ENCODE results near the gene TBC1D22A. TPM values are rescaled to one million over a fixed set of nuclear protein-coding genes. Genes with fewer than 3 reads are reported as not detected.

TBC1D22A gene
- total RNA-seq, 4 donors from 2014 or later, result 15.6 to 21.7 (median 20.5) TPM

- no peak for DNase-seq
- intact Hi-C loops (cut with DNase I), result no loop called here
- no peak overlapping the region for H3K27ac ChIP-seq
- TF ChIP-seq POLR2A (IDR thresholded peaks at IDR 0.05) (no peak), CTCF (IDR thresholded peaks at IDR 0.05) (no peak)
- H3K9me3 ChIP-seq, result no peaks in the 10 kb centered on the region
- 79 to 86% methylated on average over 5 to 8 of the region's 9 CpGs for WGBS, 2 donors
- H3K36me3 ChIP-seq, result no peaks in the 10 kb centered on the region
- peaks cover 0 to 25% (median 0%) of the 10 kb centered on the region in 4 donors for H3K27me3 ChIP-seq
- peaks cover 0 to 9% (median 0%) of the 10 kb centered on the region in 3 donors for H3K4me1 ChIP-seq
- H3K4me3 ChIP-seq, result no peak overlapping the region
Measured at GRCh38 chr22:47195156-47195483, 432.7 kb downstream of the TBC1D22A start.

GRCh38 chr22:47195484-47196165 is 433.2 kb downstream of the TBC1D22A start:
- peaks cover 0 to 30% (median 0%) of the 10 kb centered on the region in 4 donors for H3K27me3 ChIP-seq
- TF ChIP-seq POLR2A (IDR thresholded peaks at IDR 0.05), result no peak
- TF ChIP-seq CTCF (IDR thresholded peaks at IDR 0.05), result no peak
- H3K9me3 ChIP-seq, result no peaks in the 10 kb centered on the region
- 41 to 58% methylated on average over 8 to 9 of the region's 15 CpGs for WGBS, 2 donors
- peaks cover 0 to 9% (median 0%) of the 10 kb centered on the region in 3 donors for H3K4me1 ChIP-seq
- no peak for DNase-seq
- no peaks in the 10 kb centered on the region for H3K36me3 ChIP-seq
- H3K27ac ChIP-seq, result no peak overlapping the region
- no peak overlapping the region for H3K4me3 ChIP-seq
- intact Hi-C loops (cut with DNase I), result no loop called here

- Histone ChIP-seq H3K4me3 (no peak overlapping the region), H3K36me3 (no peaks in the 10 kb centered on the region), H3K4me1 (peaks cover 0 to 9% (median 0%) of the 10 kb centered on the region in 3 donors), H3K9me3 (no peaks in the 10 kb centered on the region), H3K27ac (no peak overlapping the region), H3K27me3 (peaks cover 0 to 34% (median 0%) of the 10 kb centered on the region in 4 donors)
- 78 to 80% methylated on average over 3 to 5 of the region's 5 CpGs for WGBS, 2 donors
- TF ChIP-seq POLR2A (IDR thresholded peaks at IDR 0.05) (no peak), CTCF (IDR thresholded peaks at IDR 0.05) (no peak)
- intact Hi-C loops (cut with DNase I), result no loop called here
- DNase-seq, result no peak
Measured at GRCh38 chr22:47196166-47196849, 433.9 kb downstream of the TBC1D22A start.

- H3K4me1 ChIP-seq, result peaks cover 0 to 9% (median 0%) of the 10 kb centered on the region in 3 donors
- no peak overlapping the region for H3K27ac ChIP-seq
- intact Hi-C loops (cut with DNase I), result no loop called here
- H3K27me3 ChIP-seq, result peaks cover 0 to 42% (median 0%) of the 10 kb centered on the region in 4 donors
- no peaks in the 10 kb centered on the region for H3K9me3 ChIP-seq
- DNase-seq, result no peak
- H3K36me3 ChIP-seq, result no peaks in the 10 kb centered on the region
- H3K4me3 ChIP-seq, result no peak overlapping the region
- WGBS, 2 donors, result 63 to 65% methylated on average over 6 to 12 of the region's 27 CpGs
- TF ChIP-seq POLR2A (IDR thresholded peaks at IDR 0.05) (no peak), CTCF (IDR thresholded peaks at IDR 0.05) (no peak)
Measured at GRCh38 chr22:47196881-47197772, 434.7 kb downstream of the TBC1D22A start.
